T1000 (cell line): ENCODE measurements around the gene LRRTM4.
"Not testable (repeated sequence)": the region's sequence is repeated elsewhere in the genome, so short reads cannot be mapped to it uniquely, and the experiment has no call there.

Experiments
- DNase-seq: peaks from one replicate; lab custom pipeline; 2025; ENCODE audit warnings: mixed read lengths; lab: John Stamatoyannopoulos, UW

LRRTM4 gene

DNA sequence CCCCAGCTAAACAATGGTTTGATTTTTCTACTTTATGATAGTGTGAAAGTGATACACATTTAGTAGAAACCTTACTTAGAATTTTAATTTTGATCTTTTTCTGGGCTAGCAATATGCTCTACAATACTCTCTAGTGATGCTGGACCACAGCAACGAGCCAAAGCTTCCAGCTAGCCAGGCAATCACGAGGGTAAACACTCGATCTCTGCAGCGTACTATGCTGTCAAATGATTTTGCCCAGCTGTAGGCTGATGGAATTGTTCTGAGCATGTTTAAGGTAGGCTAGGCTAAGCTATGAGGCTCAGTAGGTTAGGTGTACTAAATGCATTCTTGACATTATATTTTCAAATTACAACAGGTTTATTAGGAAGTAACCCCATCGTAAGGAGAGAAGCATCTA lies 207.5 kb downstream of the LRRTM4 start:
- no peak for DNase-seq

- no peak for DNase-seq
Measured at GRCh38 chr2:77310416-77310815, 211.8 kb downstream of the LRRTM4 start.

GRCh38 chr2:77309725-77310124 lies 212.5 kb downstream of the LRRTM4 start:
- DNase-seq = no peak

DNA sequence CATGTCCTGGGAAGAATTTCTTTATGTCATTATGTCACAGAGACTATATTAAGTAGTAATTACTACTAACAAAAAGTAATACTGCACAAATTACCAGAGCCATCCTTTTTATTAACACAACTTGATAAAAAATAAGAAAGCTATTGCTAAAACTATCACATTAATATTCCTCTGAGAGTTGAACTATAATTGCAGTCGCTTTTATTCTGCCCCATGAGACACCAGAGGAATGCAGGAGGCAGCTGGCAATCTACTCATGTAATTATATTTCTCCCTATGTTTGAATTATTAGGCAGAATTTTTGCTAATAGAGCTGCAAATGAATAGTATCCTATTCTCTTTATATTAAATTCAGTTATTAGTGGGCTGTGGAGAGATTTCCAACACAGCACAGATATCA lies 220.7 kb downstream of the LRRTM4 start:
- no peak for DNase-seq

- DNase-seq = no peak
Measured at GRCh38 chr2:77296791-77297190, 225.4 kb downstream of the LRRTM4 start.

DNA sequence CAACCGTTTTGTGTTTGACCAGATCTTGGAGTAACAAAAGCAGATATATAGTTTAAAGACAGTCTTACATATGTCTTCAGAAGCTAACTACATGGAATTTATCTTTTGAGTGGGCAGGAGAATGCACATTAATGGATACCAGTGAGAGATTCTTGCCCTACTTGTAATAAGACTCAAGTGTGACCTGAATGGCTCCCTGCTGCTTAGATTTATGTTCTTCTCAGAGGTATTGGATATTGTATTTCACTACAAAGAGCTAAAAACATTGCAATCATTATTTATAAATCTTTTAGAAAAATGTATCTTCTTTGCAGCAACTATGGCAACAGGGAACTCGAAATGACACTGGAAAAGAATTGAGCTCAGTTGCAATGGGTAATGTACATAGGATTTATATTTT lies 227.7 kb downstream of the LRRTM4 start:
- DNase-seq = no peak

DNA sequence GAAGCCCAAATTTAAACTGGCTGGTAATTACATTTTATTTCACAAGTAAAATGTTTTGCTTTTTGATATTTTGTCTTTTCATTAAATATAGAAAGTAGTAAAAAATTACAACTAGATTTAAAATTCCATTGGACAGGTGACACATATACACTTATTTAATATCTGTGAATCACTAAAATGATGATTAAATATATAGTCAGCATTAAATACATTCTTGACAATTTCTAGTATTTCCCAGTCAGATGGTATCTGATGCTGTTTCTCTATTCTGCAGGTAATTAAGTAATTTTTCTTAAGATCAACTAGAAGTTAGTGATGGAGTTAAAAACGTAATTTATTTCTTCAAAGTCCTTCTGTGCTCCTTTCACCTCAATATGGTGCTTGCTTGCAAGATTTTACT lies 237.8 kb downstream of the LRRTM4 start:
- no peak for DNase-seq

DNA sequence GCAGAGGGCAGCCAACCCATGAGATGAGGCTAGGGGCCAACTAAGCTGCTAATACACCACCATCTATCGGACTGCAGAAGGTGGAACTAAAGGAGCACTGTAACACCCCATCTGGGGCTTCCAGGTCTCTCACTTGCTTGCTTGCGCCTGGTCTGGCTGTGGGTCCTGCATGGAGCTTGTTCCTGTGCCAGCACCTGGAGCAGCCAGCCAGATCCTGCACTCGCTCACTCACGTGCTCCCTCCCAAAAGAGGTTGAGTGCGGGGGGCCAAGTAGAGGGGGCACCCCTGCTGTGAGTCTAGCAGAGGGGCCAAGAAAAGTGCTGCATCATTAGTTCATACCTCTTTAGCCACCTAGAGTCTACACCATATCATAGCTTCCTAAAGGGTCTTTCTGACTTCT lies 250.9 kb downstream of the LRRTM4 start:
- DNase-seq = no peak

DNA sequence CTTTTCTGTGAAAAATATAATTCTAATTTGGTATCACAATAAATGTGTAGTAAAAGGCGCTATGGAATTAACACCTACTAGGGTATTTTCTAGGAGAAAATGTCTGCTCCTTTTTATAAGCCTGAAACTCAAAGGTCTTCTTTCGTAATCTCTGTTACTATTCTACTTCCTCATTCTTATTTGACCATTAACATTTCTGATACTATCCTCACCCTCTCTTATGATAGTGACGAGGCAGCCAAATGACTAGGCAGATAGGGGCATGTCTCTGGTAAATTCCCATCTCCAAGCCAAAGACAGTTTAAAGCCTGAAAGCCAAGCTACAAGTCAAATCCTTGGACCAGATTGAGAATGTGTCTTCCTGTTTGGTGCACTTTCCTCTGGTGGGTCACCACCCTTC lies 251.7 kb downstream of the LRRTM4 start:
- no peak for DNase-seq

DNA sequence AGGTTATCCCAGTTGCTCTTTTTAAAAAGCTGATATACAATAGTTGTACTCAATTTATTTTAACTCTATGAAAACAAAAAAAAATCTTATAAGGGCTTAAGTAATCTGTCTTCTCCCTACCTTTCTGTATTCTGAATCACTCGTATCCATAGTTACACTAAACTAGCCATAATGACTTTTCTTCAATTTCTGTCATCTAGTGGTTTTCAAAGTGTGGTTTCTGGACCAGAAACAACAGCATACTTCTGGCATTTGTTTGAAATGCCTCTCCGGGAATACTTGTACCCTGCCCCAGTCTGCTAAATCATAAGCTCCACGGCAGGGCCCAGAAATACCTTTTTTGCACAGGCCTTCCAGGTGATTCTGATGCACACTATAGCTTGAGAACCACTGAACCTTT lies 253.6 kb downstream of the LRRTM4 start:
- DNase-seq = no peak

DNA sequence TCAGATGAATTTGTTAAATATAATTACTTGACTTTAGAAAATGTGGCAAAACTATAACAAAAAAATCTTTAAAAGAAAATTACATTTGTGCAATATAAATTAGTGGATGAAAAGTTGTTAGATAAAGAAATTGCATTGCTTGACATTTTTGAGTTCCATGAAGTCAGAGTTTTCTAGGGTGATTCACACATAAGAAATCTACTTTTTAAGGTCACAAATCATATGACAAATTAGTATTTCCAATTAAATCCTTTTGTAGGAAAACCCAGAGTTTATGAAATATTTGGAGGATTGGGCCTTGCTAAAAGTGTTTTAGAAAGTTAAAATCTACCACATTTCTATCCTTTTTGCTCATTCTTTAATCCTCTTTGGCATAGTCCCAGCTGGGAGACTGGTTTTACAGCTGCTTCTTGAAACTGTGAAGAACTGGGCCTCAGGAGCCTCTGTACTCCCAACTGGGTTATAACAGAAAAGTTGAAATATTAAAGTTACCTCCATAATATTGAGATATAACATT lies 289.2 kb downstream of the LRRTM4 start:
- no peak for DNase-seq

GRCh38 chr2:77228391-77228790 lies 293.8 kb downstream of the LRRTM4 start:
- DNase-seq = no peak

GRCh38 chr2:77210725-77211124 lies 311.5 kb downstream of the LRRTM4 start:
- no peak for DNase-seq

GRCh38 chr2:77207331-77207730 lies 314.8 kb downstream of the LRRTM4 start:
- no peak for DNase-seq

DNA sequence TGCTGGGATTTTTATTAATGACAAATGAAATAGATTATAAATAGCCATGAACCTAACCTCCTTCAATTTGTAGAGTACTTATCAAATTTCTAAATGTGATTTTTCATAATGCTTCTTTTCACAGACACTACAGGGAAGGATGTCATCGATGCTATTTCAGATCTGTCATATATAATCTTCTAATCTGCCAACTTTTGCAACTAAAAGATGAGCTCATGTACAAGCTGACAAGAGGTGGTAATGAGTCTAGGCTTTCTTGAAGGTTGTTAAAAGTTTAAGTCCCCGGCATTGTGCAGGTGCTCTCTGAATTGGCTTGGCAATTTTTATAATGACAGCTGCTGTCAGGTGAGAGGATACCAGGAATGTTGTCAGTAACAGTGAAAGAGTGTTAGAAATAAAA lies 320.4 kb downstream of the LRRTM4 start:
- DNase-seq = no peak

DNA sequence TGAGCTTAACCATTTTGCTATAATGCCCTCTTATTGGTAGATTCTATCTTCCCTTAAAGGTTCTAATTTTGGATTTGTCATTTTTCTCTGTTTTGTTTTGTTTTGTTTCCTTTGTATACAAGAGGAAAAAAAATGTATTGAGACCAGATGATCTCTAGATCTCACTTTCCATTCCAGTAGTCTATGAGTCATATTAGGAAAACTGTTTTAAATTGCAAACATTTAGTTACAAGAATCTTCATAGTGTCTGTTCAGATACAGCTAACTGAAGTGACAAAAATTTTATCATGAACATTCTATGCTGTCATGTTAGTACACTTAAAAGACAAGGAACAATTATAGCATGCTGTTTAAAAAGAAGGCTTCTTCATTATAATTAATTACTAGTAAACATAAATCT lies 322.8 kb downstream of the LRRTM4 start:
- no peak for DNase-seq

- no peak for DNase-seq
Measured at GRCh38 chr2:77193858-77194448, 328.2 kb downstream of the LRRTM4 start.

DNA sequence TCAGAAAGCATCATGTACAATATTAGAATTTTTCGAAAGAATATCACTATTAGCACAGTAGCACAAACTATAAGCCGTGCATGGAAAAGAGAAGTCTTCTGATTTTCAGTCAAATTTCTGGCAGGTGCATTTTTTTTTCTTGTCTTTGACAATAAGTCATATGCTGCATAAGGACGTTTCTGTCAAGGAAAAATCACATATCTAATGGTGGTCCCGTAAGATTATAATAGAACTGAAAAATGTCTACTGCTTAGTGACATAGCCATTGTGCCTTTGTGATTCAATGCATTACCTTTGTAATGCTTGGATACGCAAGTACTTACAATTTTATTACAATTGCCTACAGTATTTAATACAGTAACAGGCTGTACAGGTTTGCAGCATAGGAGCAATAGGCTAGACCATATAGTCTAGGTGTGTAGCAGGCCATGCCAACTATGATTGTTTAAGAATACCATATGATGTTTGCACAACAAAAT lies 329.3 kb downstream of the LRRTM4 start:
- no peak for DNase-seq

DNA sequence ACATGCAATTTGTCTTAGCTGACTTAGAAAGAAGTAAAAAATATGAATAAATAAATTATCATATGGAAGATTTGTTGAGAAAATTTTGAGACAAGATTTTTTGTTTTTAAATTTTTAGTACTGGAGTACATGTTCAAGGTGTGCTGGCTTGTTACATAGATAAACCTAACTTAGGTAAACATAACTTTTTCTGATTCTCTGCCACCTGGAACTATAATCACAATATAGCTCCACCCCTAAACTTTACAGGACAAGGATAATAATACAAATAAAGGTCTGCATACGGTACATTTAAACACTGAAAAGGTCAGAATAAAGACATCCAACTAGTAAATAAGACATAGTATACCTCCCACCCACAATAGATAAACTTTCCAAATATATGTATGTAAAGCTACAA lies 330.5 kb downstream of the LRRTM4 start:
- DNase-seq = no peak

DNA sequence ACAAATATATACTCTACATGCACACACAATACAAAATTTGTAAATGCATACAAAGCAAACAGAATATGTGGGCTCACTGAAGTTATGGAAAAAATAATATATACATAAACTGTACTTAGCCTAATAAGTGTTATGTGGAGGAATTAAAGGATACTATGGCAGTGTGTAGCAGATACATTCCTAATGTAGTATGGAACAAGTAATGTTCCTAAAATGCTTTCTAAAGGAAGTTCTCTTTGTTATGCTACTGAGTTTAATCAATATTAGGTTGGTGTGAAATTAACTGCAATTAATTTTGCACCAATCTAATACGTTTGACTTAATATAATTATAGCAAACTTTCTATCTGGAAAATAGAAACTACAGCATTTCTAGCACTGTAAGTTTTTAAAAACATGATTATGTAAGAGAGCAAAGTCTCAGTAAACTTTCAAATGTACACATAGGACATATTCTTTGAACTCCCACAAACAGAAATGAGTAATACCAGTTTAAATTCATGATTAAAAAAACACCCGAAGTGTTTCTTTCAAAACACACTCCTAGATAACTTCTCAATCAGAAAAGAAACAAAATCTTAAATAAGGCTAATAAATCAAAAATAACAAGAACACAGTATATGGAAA lies 331.3 kb downstream of the LRRTM4 start:
- DNase-seq = no peak

GRCh38 chr2:77185052-77185451 lies 337.1 kb downstream of the LRRTM4 start:
- DNase-seq = no peak

- no peak for DNase-seq
Measured at GRCh38 chr2:77179297-77179696, 342.9 kb downstream of the LRRTM4 start.

GRCh38 chr2:77175266-77175780 lies 346.9 kb downstream of the LRRTM4 start:
- DNase-seq = not testable (repeated sequence)

GRCh38 chr2:77169426-77169825 lies 352.8 kb downstream of the LRRTM4 start:
- no peak for DNase-seq
